Heart right ventricle (tissue), 16 donors: ENCODE measurements around the gene TTC4. TPM values are rescaled to one million over a fixed set of nuclear protein-coding genes. Genes with fewer than 3 reads are reported as not detected.

Experiments used
- ATAC-seq, 8 donors: fragments of 200-7000 bp; cut with Tn5 transposase; one replicate each; pipeline ENCODE4 v1.9.1; 2020; ENCODE audit warnings: mild to moderate bottlenecking in 8 of 8, moderate library complexity in 8 of 8, moderate number of reproducible peaks in 1 of 8
- DNase-seq, 2 donors: peaks; one replicate each; pipeline ENCODE4 v3.0.0-alpha.2; 2020
- H3K27ac ChIP-seq, 10 donors: fragments of 200-600 bp; sonication (generic) in 2 of 10; one replicate each; pipeline versions ENCODE4 v1.5.0 to v1.8.0; 2020 to 2022; ENCODE audit warnings: mild to moderate bottlenecking in 3 of 10
- H3K27me3 ChIP-seq, 7 donors: fragments of 200-600 bp; one replicate each; pipeline ENCODE4 v1.8.0; 2021 to 2022; ENCODE audit warnings: mild to moderate bottlenecking in 2 of 7
- H3K36me3 ChIP-seq, 9 donors: fragments of 200-600 bp; sonication (generic) in 1 of 9; one replicate each; pipeline versions ENCODE4 v1.5.0 to v1.8.0; 2020 to 2022; ENCODE audit warnings: mild to moderate bottlenecking in 2 of 9
- H3K4me1 ChIP-seq, 9 donors: fragments of 200-600 bp; sonication (generic) in 1 of 9; one replicate each; pipeline versions ENCODE4 v1.5.0 to v1.8.0; 2020 to 2022; ENCODE audit warnings: mild to moderate bottlenecking in 4 of 9
- H3K4me3 ChIP-seq, 10 donors: fragments of 200-600 bp; sonication (generic) in 2 of 10; one replicate each; pipeline versions ENCODE4 v1.5.0 to v1.8.0; 2020 to 2022; ENCODE audit warnings: mild to moderate bottlenecking in 7 of 10, moderate library complexity in 2 of 10
- H3K9me3 ChIP-seq, 11 donors: fragments of 200-600 bp in 10 of 11; sonication (generic) in 2 of 11; one replicate each; pipeline versions ENCODE4 v1.5.0 to v1.8.0; 2013 to 2022; ENCODE audit warnings: mild to moderate bottlenecking in 2 of 11, control low read depth in 1 of 11, moderate library complexity in 1 of 11
- CTCF ChIP-seq, 9 donors: fragments of 200-600 bp; sonication (generic) in 2 of 9; IDR thresholded peaks; one replicate each; pipeline versions ENCODE4 v1.5.0 to v1.8.0; 2021 to 2022; ENCODE audit warnings: antibody characterized with exemption in 9 of 9, mild to moderate bottlenecking in 5 of 9, moderate library complexity in 1 of 9
- WGBS, 2 donors: extraction: QIAGEN DNeasy Blood & Tissue Kit; methylation state at CpG; one replicate each; pipeline ENCODE4 v1.1.7; 2013; ENCODE audit warnings: inconsistent platforms in 1 of 2; 5-methylcytosine and 5-hydroxymethylcytosine counted together
- intact Hi-C, 10 donors: fragments of 100-400 bp; cut with DNase I; formaldehyde crosslinking; loops; one replicate each; pipeline versions ENCODE4 v1.11.1 to v1.14.2; 2022
- polyA plus RNA-seq, 2 donors: library from polyadenylated mRNA; stranded (reverse); fragments of 200-250 nt; gene quantifications; one replicate each; pipeline ENCODE4 v1.2.3, GENCODE V29; 2013
- total RNA-seq, 10 donors: library from RNA; stranded (reverse); fragmentation: NEBNext Ultra II Directional in 3 of 10; extraction: Animal tissue kit (Norgen Biotek cat#: 25700) in 3 of 10; gene quantifications; one replicate each; pipeline versions ENCODE4 v1.2.1 to v1.2.4, GENCODE V29; 2021 to 2023
- donor health status: Arrhythmogenic right ventricular cardiomyopathy.
- donor health status: ischemic (EF 13 %, LVEDD 7.1; RV severe dilation, severe dysfunction).
- donor health status: healthy with polysubstance abuse.
- donor health status: DM: no; HTN: yes; CAD: no.
- donor health status: DM: no; HTN: no; CAD: no.
- donor health status: ischemic (EF 25% LVEDD 6.9; RV normal size, moderate dysfunction).
- donor health status: ischemic (EF 25% LVEDD 5.7; RV mildly dilated, moderate dysfunction).
- donor health status: healthy.
- donor health status: DM: yes; HTN: yes; CAD: no.
- donor health status: Ischemic cardiomyopathy.
- donor health status: ischemic (EF 35%, LVEDD 5.7; RV mildly dilated, moderate dysfunction).
- donor health status: nonischemic (EF 11% LVEDD 7.7; RV severe dilation, severe dysfunction).
- donor health status: DM: yes; HTN: yes; CAD: no.
- donor health status: PGD.
- donor health status: ischemic (EF 29% LVEDD 5.4; RV normal size, mild dysfunction).
- donor health status: nonischemic (EF 23%, LVEDD 6.1; RV moderate dilation, normal function).

TTC4 gene
- total and polyA plus RNA-seq, 12 donors = 12.0 to 20.9 (median 15.1) TPM

GRCh38 chr1:54710841-54711240 lies 4.8 kb upstream of the TTC4 start:
- Histone ChIP-seq H3K27ac (no peak overlapping the region), H3K36me3 (peaks cover 0 to 19% (median 0%) of the 10 kb centered on the region in 9 donors), H3K4me1 (peaks cover 0 to 10% (median 4%) of the 10 kb centered on the region in 9 donors), H3K9me3 (no peaks in the 10 kb centered on the region), H3K27me3 (no peaks in the 10 kb centered on the region), H3K4me3 (no peak overlapping the region)
- no peak for TF ChIP-seq CTCF (IDR thresholded peaks at IDR 0.05)
- 54 to 61% methylated on average over 6 of the region's 6 CpGs for WGBS, 2 donors
- no peak for ATAC-seq
- intact Hi-C loops = loop anchor here in 3 of 10 donors (10.0 kb wide), 4 partner anchors 166 to 656 kb away; partner anchors contain the start of genes ACOT11 (in 1 of the 3), TCEANC2 (in 1 of the 3) and TMEM59 (in 1 of the 3)
- DNase-seq = no peak

GRCh38 chr1:54711536-54711935 lies 4.1 kb upstream of the TTC4 start:
- peaks cover 0 to 15% (median 0%) of the 10 kb centered on the region in 9 donors for H3K36me3 ChIP-seq
- no peaks in the 10 kb centered on the region for H3K9me3 ChIP-seq
- ATAC-seq (no peak), DNase-seq (no peak)
- no peaks in the 10 kb centered on the region for H3K27me3 ChIP-seq
- peaks cover 0 to 14% (median 8%) of the 10 kb centered on the region in 9 donors for H3K4me1 ChIP-seq
- no peak overlapping the region for H3K4me3 ChIP-seq
- no peak for TF ChIP-seq CTCF (IDR thresholded peaks at IDR 0.05)
- no peak overlapping the region for H3K27ac ChIP-seq
- WGBS, 2 donors = 87 to 89% methylated on average over 10 of the region's 10 CpGs
- intact Hi-C loops = loop anchor here in 3 of 10 donors (10.0 kb wide), 4 partner anchors 167 to 657 kb away; partner anchors contain the start of genes ACOT11 (in 1 of the 3), TCEANC2 (in 1 of the 3) and TMEM59 (in 1 of the 3)

GRCh38 chr1:54714881-54715492 lies 674 bp upstream of the TTC4 start:
- intact Hi-C loops = loop anchor here in 3 of 10 donors (10.0 kb wide), 4 partner anchors 170 to 660 kb away; partner anchors contain the start of genes ACOT11 (in 1 of the 3), TCEANC2 (in 1 of the 3) and TMEM59 (in 1 of the 3)
- H3K9me3 ChIP-seq = no peaks in the 10 kb centered on the region
- ATAC-seq = peak in 3 of 8 donors; percentile 8 to 46 (median 23)
- peak overlapping the region in 9 of 10 donors; percentile 54 to 85 (median 78) for H3K27ac ChIP-seq
- WGBS, 2 donors = 90% methylated on average over 7 of the region's 7 CpGs
- H3K27me3 ChIP-seq = no peaks in the 10 kb centered on the region
- peaks cover 0 to 29% (median 11%) of the 10 kb centered on the region in 9 donors for H3K36me3 ChIP-seq
- H3K4me3 ChIP-seq = peak overlapping the region; percentile 65 to 99 (median 80)
- DNase-seq = no peak
- H3K4me1 ChIP-seq = peaks cover 0 to 20% (median 13%) of the 10 kb centered on the region in 9 donors
- no peak for TF ChIP-seq CTCF (IDR thresholded peaks at IDR 0.05)

GRCh38 chr1:54716299-54717047 lies 812 bp downstream of the TTC4 start:
- no peak for ATAC-seq
- 44 to 49% methylated on average over 8 of the region's 8 CpGs for WGBS, 2 donors
- intact Hi-C loops = loop anchor here in 3 of 10 donors (2.0 to 10.0 kb wide), 5 partner anchors 44 to 662 kb away; partner anchors contain the start of genes ACOT11 (in 1 of the 3), TCEANC2 (in 1 of the 3) and TMEM59 (in 1 of the 3)

More at GRCh38 chr1:54716299-54717047, 812 bp downstream of the TTC4 start:
- Histone ChIP-seq H3K27me3 (no peaks in the 10 kb centered on the region), H3K4me3 (peak overlapping the region; percentile 65 to 99 (median 80)), H3K36me3 (peaks cover 0 to 44% (median 12%) of the 10 kb centered on the region in 9 donors), H3K9me3 (no peaks in the 10 kb centered on the region), H3K4me1 (peaks cover 0 to 20% (median 13%) of the 10 kb centered on the region in 9 donors), H3K27ac (peak overlapping the region in 9 of 10 donors; percentile 54 to 85 (median 78))
- DNase-seq = no peak
- TF ChIP-seq CTCF (IDR thresholded peaks at IDR 0.05) = no peak
